Natural killer cell treated with Interleukin-12 subunit alpha and Interleukin-12 subunit beta and Interleukin-15 and Interleukin-18, amount 100 ng/mL, for 72 hours (primary cell): Measurements from ENCODE around the gene ZGPAT. TPM values are rescaled to one million over a fixed set of nuclear protein-coding genes. Genes with fewer than 3 reads are reported as not detected.

ENCODE experiments used
- ATAC-seq, 2 donors: fragments of 150-1000 bp; cut with Tn5 transposase in 1 of 2; sonication (Bioruptor Pico), chemical (Tn5 transposase) in 1 of 2; 2 replicates each; pipeline ENCODE4 v1.10.0; 2021
- DNase-seq: peaks from one replicate; pipeline ENCODE4 v3.0.0; 2022; ENCODE audit warnings: low spot score
- H3K27ac Mint-ChIP-seq, 2 donors: 1 replicate in 1 of 2; 2 replicates in 1 of 2; pipeline ENCODE4 v1.8.0; 2022; ENCODE audit warnings: mixed read lengths in 2 of 2, mild to moderate bottlenecking in 1 of 2, moderate library complexity in 1 of 2
- H3K27me3 Mint-ChIP-seq, 2 donors: 1 replicate in 1 of 2; 2 replicates in 1 of 2; pipeline ENCODE4 v1.8.0; 2022; ENCODE audit warnings: mixed read lengths in 2 of 2
- H3K36me3 Mint-ChIP-seq: one replicate; pipeline ENCODE4 v1.8.0; 2022; ENCODE audit warnings: mixed read lengths
- H3K4me1 Mint-ChIP-seq, 2 donors: 1 replicate in 1 of 2; 2 replicates in 1 of 2; pipeline ENCODE4 v1.8.0; 2022; ENCODE audit warnings: low read depth in 2 of 2, mixed read lengths in 2 of 2, mild to moderate bottlenecking in 1 of 2
- H3K4me3 Mint-ChIP-seq: one replicate; pipeline ENCODE4 v1.8.0; 2022; ENCODE audit warnings: mixed read lengths
- H3K9me3 Mint-ChIP-seq: 2 replicates; pipeline ENCODE4 v1.8.0; 2022; ENCODE audit warnings: mixed read lengths
- total RNA-seq, 2 donors: library from RNA; stranded (reverse); gene quantifications; one replicate each; pipeline ENCODE4 v1.2.3, GENCODE V29; 2022

Gene ZGPAT
- total RNA-seq, 2 donors from 2014 or later: 40.8 to 53.0 TPM

- no peaks in the 10 kb centered on the region for H3K9me3 Mint-ChIP-seq
- ATAC-seq: no peak
- H3K4me1 Mint-ChIP-seq: peaks cover 0 to 6% of the 10 kb centered on the region in 2 donors
- H3K4me3 Mint-ChIP-seq: no peak overlapping the region
- H3K27me3 Mint-ChIP-seq: no peaks in the 10 kb centered on the region
- H3K36me3 Mint-ChIP-seq: no peaks in the 10 kb centered on the region
- DNase-seq: peak; percentile 49
- no peak overlapping the region for H3K27ac Mint-ChIP-seq
Observed at GRCh38 chr20:63749597-63750508, 42.0 kb downstream of the ZGPAT start.

- Mint-ChIP-seq H3K4me3 (peak overlapping the region; percentile 30), H3K4me1 (peaks cover 9 to 10% of the 10 kb centered on the region in 2 donors), H3K27me3 (no peaks in the 10 kb centered on the region), H3K27ac (peak overlapping the region in 1 of 2 donors; percentile 37), H3K9me3 (no peaks in the 10 kb centered on the region), H3K36me3 (no peaks in the 10 kb centered on the region)
- ATAC-seq (peak; percentile 62 to 71), DNase-seq (peak; percentile 64)
Observed at GRCh38 chr20:63750807-63751470, 43.1 kb downstream of the ZGPAT start.

DNA sequence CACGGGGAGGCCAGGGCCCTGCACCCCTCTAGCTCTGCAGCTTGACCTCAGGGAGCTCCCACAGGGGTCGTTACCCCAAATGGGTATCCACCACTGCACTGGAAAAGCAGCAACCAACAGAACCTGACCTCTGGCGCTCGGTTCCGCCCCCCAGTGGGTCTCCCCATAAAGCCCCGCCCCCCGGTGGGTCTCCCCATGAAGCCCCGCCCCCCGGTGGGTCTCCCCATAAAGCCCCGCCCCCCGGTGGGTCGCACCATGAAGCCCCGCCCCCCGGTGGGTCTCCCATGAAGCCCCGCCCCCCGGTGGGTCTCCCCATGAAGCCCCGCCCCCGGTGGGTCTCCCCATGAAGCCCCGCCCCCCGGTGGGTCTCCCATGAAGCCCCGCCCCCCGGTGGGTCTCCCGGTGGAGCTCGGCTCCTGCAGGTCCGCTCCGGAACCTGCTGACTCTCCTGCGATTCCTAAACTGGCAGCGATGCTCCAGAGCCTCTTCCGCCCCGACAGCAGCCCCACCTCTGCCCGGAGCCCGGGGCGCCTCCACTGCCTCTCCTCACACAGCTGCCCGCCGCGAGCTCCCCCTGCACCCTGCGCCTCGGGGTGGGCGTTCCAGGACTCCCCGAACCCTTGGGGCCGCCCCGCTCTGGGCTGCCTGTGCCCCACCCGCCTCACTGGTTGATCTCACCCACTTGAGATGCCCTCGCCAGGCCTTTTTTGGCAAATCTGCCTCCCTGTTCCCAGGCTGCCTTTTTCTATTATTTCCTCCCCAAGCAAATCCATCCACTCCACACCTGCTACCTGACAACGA, 43.8 kb downstream of the ZGPAT start:
- no peak overlapping the region for H3K4me3 Mint-ChIP-seq
- no peak for ATAC-seq
- no peaks in the 10 kb centered on the region for H3K9me3 Mint-ChIP-seq
- peak overlapping the region in 1 of 2 donors; percentile 37 for H3K27ac Mint-ChIP-seq
- H3K4me1 Mint-ChIP-seq: peaks cover 14 to 17% of the 10 kb centered on the region in 2 donors
- DNase-seq: peak; percentile 59
- H3K27me3 Mint-ChIP-seq: no peaks in the 10 kb centered on the region
- no peaks in the 10 kb centered on the region for H3K36me3 Mint-ChIP-seq

GRCh38 chr20:63752411-63753101, 44.7 kb downstream of the ZGPAT start:
- Mint-ChIP-seq H3K36me3 (no peaks in the 10 kb centered on the region), H3K4me1 (peaks cover 17 to 26% of the 10 kb centered on the region in 2 donors), H3K4me3 (no peak overlapping the region), H3K9me3 (no peaks in the 10 kb centered on the region), H3K27me3 (no peaks in the 10 kb centered on the region), H3K27ac (no peak overlapping the region)
- ATAC-seq (no peak), DNase-seq (peak; percentile 35)

- H3K4me1 Mint-ChIP-seq: peaks cover 17 to 29% of the 10 kb centered on the region in 2 donors
- H3K36me3 Mint-ChIP-seq: no peaks in the 10 kb centered on the region
- no peaks in the 10 kb centered on the region for H3K27me3 Mint-ChIP-seq
- H3K9me3 Mint-ChIP-seq: no peaks in the 10 kb centered on the region
- no peak overlapping the region for H3K4me3 Mint-ChIP-seq
- DNase-seq (peak; percentile 37), ATAC-seq (no peak)
- no peak overlapping the region for H3K27ac Mint-ChIP-seq
Observed at GRCh38 chr20:63753381-63753780, 45.5 kb downstream of the ZGPAT start.

DNA sequence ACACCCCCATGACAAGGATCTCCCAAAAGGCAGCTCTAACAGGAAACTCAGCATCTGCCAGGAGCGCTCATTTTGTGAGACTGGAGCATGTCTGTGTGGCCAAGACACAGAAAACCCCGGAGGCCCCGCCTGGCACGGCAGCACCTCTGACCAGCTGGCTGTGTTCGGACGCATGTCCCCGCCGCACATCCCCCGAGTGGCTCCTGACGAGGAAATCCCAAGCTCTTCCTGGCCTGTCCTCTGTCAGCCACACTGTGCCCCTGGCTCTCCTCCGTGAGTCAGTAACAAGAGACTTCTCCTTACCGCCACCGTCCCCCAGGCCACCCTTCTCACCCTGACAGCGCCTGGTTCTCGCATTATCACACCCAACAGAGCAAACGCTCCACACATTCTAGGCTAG, 46.2 kb downstream of the ZGPAT start:
- ATAC-seq: no peak
- no peaks in the 10 kb centered on the region for H3K9me3 Mint-ChIP-seq

DNA sequence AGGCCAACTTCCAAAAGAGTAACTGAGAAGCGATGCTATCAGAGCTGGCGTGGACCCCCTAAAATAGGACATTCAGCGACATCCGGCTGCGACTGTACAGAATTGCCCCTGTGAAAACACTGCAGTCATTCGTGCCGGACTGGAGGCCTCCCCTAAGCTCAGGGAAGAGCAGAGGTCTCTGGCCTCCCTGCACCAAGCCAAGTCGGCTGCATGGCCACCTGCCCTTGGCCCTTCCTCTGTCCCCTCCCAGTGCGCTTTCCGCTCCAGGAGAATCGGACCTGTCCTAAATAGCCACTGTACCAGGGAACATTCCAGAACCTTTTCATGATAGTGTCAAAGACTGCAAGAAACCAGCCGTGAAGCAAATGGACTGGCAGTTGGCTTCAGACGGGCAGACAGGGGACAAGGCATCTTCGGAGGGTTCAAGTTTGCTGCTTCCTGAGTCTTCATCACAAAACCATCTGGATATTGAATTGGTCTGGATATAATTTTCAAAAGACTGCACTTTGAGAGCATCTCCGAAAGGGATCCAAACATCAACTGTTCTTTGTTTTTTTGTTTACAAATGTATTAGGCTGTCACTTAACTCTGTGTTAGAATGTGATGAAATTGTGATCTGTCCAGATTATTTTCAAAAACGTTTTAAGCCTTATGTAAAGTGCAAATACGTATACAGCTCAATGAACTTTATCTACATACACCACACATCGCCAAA, 48.3 kb downstream of the ZGPAT start:
- H3K4me1 Mint-ChIP-seq: peaks cover 14 to 31% of the 10 kb centered on the region in 2 donors
- no peaks in the 10 kb centered on the region for H3K9me3 Mint-ChIP-seq
- DNase-seq (no peak), ATAC-seq (no peak)
- no peaks in the 10 kb centered on the region for H3K27me3 Mint-ChIP-seq
- no peaks in the 10 kb centered on the region for H3K36me3 Mint-ChIP-seq
- peak overlapping the region; percentile 28 to 46 for H3K27ac Mint-ChIP-seq
- H3K4me3 Mint-ChIP-seq: peak overlapping the region; percentile 30

More for the DNA sequence above, 46.2 kb downstream of the ZGPAT start:
- H3K4me1 Mint-ChIP-seq: peaks cover 17 to 31% of the 10 kb centered on the region in 2 donors
- no peak overlapping the region for H3K27ac Mint-ChIP-seq
- peak overlapping the region; percentile 36 for H3K4me3 Mint-ChIP-seq
- DNase-seq: peak; percentile 41
- H3K36me3 Mint-ChIP-seq: no peaks in the 10 kb centered on the region
- H3K27me3 Mint-ChIP-seq: no peaks in the 10 kb centered on the region

GRCh38 chr20:63756648-63756991, 48.8 kb downstream of the ZGPAT start:
- Mint-ChIP-seq H3K27ac (peak overlapping the region in 1 of 2 donors; percentile 46), H3K4me1 (peaks cover 14 to 31% of the 10 kb centered on the region in 2 donors), H3K4me3 (peak overlapping the region; percentile 30), H3K27me3 (no peaks in the 10 kb centered on the region), H3K36me3 (no peaks in the 10 kb centered on the region), H3K9me3 (no peaks in the 10 kb centered on the region)
- ATAC-seq: peak; percentile 69 to 96
- peak; percentile 46 for DNase-seq

- H3K36me3 Mint-ChIP-seq: no peaks in the 10 kb centered on the region
- H3K27ac Mint-ChIP-seq: peak overlapping the region in 1 of 2 donors; percentile 52
- H3K9me3 Mint-ChIP-seq: no peaks in the 10 kb centered on the region
- peaks cover 11 to 31% of the 10 kb centered on the region in 2 donors for H3K4me1 Mint-ChIP-seq
- ATAC-seq (no peak), DNase-seq (no peak)
- no peaks in the 10 kb centered on the region for H3K27me3 Mint-ChIP-seq
- H3K4me3 Mint-ChIP-seq: no peak overlapping the region
Observed at GRCh38 chr20:63758152-63758551, 50.3 kb downstream of the ZGPAT start.

DNA sequence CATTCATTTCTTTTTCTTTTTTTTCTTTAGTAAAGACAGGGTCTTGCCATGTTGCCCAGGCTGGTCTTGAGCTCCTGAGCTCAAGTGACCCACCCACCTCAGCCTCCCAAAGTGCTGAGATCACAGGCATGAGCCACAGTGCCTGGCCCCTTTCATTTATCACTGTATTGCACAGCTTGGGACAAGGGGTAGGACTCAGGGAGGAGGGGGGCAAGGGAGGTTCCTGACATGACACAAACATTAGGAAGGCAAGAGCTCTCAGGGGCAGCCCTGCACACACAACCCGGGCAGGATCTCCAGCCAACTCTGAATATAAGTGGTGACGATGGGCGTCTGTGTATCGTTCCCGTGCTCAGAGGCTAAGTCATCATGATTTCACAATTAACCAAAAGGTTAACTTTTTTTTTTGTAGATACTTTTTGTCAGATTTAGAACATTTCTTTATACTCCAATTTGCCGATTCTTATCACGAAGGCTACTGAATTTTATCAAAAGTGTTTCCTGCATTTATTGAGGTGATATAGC, 51.6 kb downstream of the ZGPAT start:
- Mint-ChIP-seq H3K4me3 (no peak overlapping the region), H3K27ac (peak overlapping the region in 1 of 2 donors; percentile 52), H3K36me3 (no peaks in the 10 kb centered on the region), H3K27me3 (no peaks in the 10 kb centered on the region), H3K4me1 (peaks cover 11 to 31% of the 10 kb centered on the region in 2 donors), H3K9me3 (no peaks in the 10 kb centered on the region)
- no peak for ATAC-seq
- peak; percentile 31 for DNase-seq

GRCh38 chr20:63765082-63765873, 57.4 kb downstream of the ZGPAT start:
- no peak for ATAC-seq
- Mint-ChIP-seq H3K27me3 (no peaks in the 10 kb centered on the region), H3K4me3 (no peak overlapping the region), H3K27ac (no peak overlapping the region), H3K36me3 (no peaks in the 10 kb centered on the region), H3K4me1 (no peaks in the 10 kb centered on the region), H3K9me3 (no peaks in the 10 kb centered on the region)
- peak; percentile 22 for DNase-seq

DNA sequence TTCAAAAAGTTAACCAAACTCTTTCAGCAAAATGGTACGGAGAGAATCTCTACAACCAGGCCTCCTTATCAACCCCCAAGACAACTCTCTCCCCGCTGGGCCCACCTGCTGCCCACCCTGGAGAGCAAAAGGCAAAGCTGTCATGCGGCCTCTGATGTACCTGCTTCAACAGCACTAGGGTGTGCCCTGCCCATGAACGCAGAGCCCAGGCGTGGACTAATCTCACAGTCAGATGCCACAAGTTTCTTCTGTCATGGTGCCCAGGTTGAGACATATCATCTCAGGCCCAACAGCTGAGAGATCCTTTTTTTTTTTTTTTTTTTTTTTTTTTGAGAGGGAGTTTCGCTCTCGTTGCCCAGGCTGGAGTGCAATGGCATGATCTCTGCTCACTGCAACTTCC, 58.1 kb downstream of the ZGPAT start:
- Mint-ChIP-seq H3K27me3 (no peaks in the 10 kb centered on the region), H3K4me1 (no peaks in the 10 kb centered on the region), H3K4me3 (no peak overlapping the region), H3K9me3 (no peaks in the 10 kb centered on the region), H3K27ac (no peak overlapping the region), H3K36me3 (no peaks in the 10 kb centered on the region)
- DNase-seq: no peak
- no peak for ATAC-seq
